Neutrophil (primary cell): ENCODE results near the gene ADAM11.

Experiments used
- H3K27ac ChIP-seq: fragments of 200-600 bp; sonication (generic); 2 replicates; pipeline ENCODE4 v1.5.1; 2016; ENCODE audit warnings: mild to moderate bottlenecking, moderate library complexity
- H3K27me3 ChIP-seq: fragments of 200-600 bp; sonication (generic); 2 replicates; pipeline ENCODE4 v1.6.0; 2016; ENCODE audit warnings: mild to moderate bottlenecking
- H3K36me3 ChIP-seq: fragments of 200-600 bp; sonication (generic); 2 replicates; pipeline ENCODE4 v1.5.1; 2017
- H3K4me1 ChIP-seq, 2 experiments: fragments of 200-600 bp in 1 of 2; sonication (generic) in 1 of 2; 1 replicate in 1 of 2; 2 replicates in 1 of 2; pipeline versions ENCODE4 v1.5.1 to v1.6.1; 2013 to 2016; ENCODE audit warnings: low read depth in 1 of 2, low read length in 1 of 2, mild to moderate bottlenecking in 1 of 2, moderate library complexity in 1 of 2; ENCODE audit not compliant: control insufficient read depth in 1 of 2, insufficient read depth in 1 of 2
- H3K4me3 ChIP-seq, 2 experiments: fragments of 200-600 bp in 1 of 2; sonication (generic) in 1 of 2; 1 replicate in 1 of 2; 2 replicates in 1 of 2; pipeline ENCODE4 v1.5.1; 2013 to 2016; ENCODE audit warnings: low read depth in 1 of 2, low read length in 1 of 2, mild to moderate bottlenecking in 1 of 2, moderate library complexity in 1 of 2
- H3K9me3 ChIP-seq: fragments of 200-600 bp; sonication (generic); 2 replicates; pipeline ENCODE4 v1.5.1; 2016
- TF ChIP-seq, protein P1 (sequence below): fragments of 200-600 bp; sonication (generic); IDR thresholded peaks from 2 replicates; pipeline ENCODE4 v1.5.1; 2016; ENCODE audit warnings: antibody characterized with exemption

Gene ADAM11

DNA sequence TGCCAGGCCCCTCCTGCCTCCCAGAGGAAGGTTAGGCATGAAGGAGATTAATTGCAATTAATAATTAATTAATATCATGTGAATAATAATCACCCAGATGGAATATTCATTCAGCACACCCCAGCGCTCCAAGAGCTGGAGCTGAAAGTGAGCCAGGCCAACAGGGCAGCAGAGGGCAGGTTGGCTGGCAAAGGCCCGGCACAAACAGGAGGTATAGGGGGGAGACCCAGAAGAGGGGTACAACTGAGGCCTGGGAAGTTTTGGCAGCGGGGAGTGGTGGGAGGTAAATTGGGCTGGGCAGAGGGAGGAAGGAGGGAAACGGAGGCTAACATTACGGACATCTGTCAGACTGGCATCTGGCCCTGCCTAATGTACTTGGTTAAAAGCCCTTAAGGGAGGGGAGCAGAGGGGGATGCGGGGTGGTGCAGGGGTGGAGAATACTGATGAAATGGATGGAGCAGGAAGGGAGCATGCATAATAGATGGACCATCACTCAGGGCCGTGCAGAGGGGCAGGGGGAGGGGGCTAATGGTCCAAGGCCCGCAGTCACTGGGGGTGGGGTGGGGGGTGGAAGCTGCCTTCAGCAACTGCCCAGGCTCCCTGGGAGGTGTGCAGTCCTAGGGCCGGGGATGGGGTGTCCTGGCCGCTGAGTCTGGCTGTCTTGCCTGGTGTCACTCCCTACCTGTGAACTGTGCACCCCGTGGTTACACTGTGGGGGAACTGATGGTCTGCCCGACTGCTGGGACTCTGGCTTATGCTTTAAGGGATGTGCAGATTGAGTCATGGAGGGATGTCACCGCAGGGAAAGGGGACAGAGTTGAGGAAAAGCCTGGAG lies 1.9 kb downstream of the ADAM11 start:
- H3K27ac ChIP-seq, result no peak overlapping the region
- TF ChIP-seq, protein P1, sequence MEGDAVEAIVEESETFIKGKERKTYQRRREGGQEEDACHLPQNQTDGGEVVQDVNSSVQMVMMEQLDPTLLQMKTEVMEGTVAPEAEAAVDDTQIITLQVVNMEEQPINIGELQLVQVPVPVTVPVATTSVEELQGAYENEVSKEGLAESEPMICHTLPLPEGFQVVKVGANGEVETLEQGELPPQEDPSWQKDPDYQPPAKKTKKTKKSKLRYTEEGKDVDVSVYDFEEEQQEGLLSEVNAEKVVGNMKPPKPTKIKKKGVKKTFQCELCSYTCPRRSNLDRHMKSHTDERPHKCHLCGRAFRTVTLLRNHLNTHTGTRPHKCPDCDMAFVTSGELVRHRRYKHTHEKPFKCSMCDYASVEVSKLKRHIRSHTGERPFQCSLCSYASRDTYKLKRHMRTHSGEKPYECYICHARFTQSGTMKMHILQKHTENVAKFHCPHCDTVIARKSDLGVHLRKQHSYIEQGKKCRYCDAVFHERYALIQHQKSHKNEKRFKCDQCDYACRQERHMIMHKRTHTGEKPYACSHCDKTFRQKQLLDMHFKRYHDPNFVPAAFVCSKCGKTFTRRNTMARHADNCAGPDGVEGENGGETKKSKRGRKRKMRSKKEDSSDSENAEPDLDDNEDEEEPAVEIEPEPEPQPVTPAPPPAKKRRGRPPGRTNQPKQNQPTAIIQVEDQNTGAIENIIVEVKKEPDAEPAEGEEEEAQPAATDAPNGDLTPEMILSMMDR, result no peak
- peaks cover 66% of the 10 kb centered on the region for H3K27me3 ChIP-seq
- peaks cover 0 to 10% of the 10 kb centered on the region in 2 experiments for H3K4me1 ChIP-seq
- H3K9me3 ChIP-seq, result no peaks in the 10 kb centered on the region
- H3K4me3 ChIP-seq, result no peak overlapping the region
- H3K36me3 ChIP-seq, result no peaks in the 10 kb centered on the region

DNA sequence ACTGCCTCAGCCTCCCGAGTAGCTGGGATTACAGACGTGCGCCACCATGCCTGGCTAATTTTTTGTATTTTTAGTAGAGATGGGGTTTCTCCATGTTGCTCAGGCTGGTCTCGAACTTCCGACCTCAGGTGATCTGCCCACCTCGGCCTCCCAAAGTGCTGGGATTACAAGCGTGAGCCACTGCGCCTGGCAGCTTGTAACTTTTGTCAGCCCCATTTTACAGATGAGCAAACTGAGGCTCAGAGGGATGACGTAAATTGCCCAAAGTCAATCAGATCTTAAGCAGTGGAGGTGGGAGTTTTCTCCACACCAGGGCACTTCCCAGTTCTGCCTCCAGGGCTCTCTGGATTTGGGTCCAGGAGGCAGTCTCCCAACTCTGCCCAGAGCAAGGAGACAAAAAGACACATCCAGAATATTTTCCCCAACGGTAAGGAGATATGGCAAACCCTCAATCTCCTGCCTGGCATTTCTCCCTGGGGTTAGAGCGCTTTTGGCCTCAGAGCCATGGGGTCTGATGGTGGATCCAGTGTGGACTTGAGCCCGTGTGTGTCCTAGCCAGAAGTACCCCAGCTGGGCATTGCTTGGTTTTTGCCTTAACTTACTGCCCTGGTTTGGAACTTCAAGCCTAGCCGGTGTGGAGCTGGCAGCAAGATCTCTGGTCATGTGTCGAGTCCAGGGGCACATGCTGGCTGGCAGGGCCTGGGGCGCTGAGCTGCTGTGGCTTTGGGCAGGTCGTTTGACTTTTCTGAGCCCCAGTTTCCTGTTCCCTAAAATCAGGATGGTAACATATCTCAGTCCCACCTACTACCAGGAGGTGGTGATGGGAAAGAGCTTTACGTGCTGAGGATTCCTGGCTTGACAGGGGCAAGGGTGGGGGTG lies 3.4 kb downstream of the ADAM11 start:
- TF ChIP-seq, protein P1, result no peak
- H3K27ac ChIP-seq, result no peak overlapping the region
- peaks cover 53% of the 10 kb centered on the region for H3K27me3 ChIP-seq
- H3K4me1 ChIP-seq, result peaks cover 0 to 10% of the 10 kb centered on the region in 2 experiments
- H3K9me3 ChIP-seq, result no peaks in the 10 kb centered on the region
- H3K36me3 ChIP-seq, result no peaks in the 10 kb centered on the region
- no peak overlapping the region for H3K4me3 ChIP-seq

DNA sequence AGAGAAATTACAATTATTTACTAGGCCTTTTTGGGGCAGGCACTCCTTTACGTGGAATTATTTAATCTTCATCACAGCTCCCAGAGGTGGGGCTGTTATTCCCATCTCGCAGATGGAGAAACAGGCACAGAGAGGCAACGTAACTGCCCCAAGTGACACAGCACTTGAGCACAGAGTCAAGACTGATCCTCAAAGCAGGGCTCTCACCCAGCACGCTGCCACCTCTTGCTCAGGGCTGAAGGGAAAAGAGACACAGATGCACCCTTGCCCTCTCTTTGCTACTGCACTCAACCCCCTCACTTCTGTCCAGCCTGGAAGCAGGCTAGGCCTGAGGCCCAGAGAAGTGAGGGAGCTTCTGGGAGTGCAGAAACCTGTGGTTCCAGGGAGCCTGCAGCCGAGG lies 4.4 kb downstream of the ADAM11 start:
- Histone ChIP-seq H3K27me3 (peaks cover 43% of the 10 kb centered on the region), H3K27ac (no peak overlapping the region), H3K4me3 (no peak overlapping the region), H3K9me3 (no peaks in the 10 kb centered on the region), H3K36me3 (no peaks in the 10 kb centered on the region), H3K4me1 (peaks cover 5 to 14% of the 10 kb centered on the region in 2 experiments)
- TF ChIP-seq, protein P1, result no peak

DNA sequence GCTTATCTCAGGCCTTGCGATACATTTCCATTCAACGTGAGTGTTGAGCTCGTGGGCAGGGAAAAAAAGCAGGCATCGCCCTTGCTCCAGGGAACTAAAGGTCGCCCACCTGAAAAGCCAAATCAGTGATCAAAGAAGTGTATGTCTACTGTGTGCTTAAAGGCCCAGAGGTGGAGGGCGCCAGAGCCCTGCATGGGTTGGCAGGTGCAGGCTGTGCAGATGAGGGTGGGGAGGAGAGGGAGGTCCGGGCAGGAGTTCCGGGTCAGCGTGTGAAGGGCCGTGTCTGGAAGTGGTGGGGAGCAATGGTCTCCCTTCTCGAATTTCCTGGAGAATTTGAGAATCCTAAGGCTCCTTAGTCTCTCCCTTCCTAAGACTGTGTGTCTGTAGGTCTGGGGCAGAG lies 7.2 kb downstream of the ADAM11 start:
- H3K27ac ChIP-seq, result no peak overlapping the region
- no peaks in the 10 kb centered on the region for H3K36me3 ChIP-seq
- H3K4me3 ChIP-seq, result no peak overlapping the region
- TF ChIP-seq, protein P1, result no peak
- no peaks in the 10 kb centered on the region for H3K9me3 ChIP-seq
- peaks cover 16% of the 10 kb centered on the region for H3K27me3 ChIP-seq
- peaks cover 17 to 20% of the 10 kb centered on the region in 2 experiments for H3K4me1 ChIP-seq

DNA sequence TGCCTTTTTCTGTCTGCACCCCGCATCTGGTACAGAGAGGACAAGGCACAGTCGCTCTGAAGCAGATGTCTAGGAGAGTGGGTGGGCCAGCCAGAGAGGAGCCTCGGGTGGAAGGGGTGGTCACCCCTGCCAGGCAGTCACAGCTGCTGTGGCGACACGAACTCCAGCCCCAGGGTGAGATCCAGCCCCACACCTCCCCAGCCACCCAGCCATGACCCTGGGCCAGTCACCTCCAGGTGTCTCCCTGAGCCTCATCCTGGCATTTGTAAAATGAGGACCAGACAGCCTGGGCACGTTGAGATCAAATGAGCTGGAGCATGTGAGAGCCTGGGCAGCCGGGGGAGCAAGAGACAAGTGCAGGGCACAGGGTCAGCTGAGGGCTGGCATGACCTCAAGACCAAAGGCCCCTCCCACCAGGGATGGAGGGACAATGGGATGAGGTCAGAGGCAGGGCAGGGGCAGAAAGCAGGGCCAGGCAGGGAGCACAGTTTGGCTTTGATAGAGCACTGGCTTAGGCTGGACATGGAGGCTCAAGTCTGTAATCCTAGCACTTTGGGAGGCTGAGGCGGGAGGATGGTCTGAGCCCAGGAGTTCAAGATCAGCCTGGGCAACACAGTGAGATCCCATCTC lies 7.7 kb downstream of the ADAM11 start:
- Histone ChIP-seq H3K9me3 (no peaks in the 10 kb centered on the region), H3K27ac (no peak overlapping the region), H3K4me3 (no peak overlapping the region), H3K4me1 (peaks cover 22 to 26% of the 10 kb centered on the region in 2 experiments), H3K27me3 (peaks cover 10% of the 10 kb centered on the region), H3K36me3 (no peaks in the 10 kb centered on the region)
- TF ChIP-seq, protein P1, result no peak
